ENCODE results near the gene CRACR2A. TPM values are rescaled to one million over a fixed set of nuclear protein-coding genes. Genes with fewer than 3 reads are reported as not detected.

CRACR2A gene
- total and polyA plus RNA-seq, 4 donors = 1.4 to 10.2 (median 5.5) TPM

DNA sequence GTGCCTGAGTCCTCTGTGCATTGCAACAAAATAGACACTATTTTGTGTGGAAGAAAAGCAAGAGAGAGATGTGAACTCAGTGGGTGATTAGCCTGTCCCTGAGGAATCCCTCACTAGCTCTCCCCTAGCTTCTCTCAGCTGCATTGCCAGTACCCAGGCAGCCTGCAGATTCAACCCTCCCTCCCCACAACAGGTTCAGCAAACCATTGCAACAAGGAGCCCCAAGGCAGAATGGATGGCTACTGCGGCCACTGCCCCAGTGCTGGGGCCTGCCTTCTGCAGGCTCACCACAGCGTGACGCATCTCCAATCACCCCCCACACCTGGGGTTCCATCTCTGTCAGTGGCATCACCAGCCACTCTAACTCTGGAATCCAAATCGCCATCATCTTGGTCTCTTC lies 2.3 kb downstream of the CRACR2A start:
- H3K9ac ChIP-seq (ENCODE audit: insufficient read depth in 1 of 2, low read length in 2 of 2) = no peak overlapping the region
- H3K9me3 ChIP-seq (ENCODE audit: control insufficient read depth in 4 of 4, insufficient read depth in 3 of 4, low read length in 3 of 4) = peaks cover 0 to 2% (median 0%) of the 10 kb centered on the region in 4 donors
- 92 to 96% methylated on average over 3 of the region's 4 CpGs for WGBS, 2 donors
- H3K4me3 ChIP-seq = no peak overlapping the region
- H3K36me3 ChIP-seq (ENCODE audit: control insufficient read depth in 4 of 4, insufficient read depth in 4 of 4, low read length in 4 of 4) = no peaks in the 10 kb centered on the region
- DNase-seq (no peak), ATAC-seq (ENCODE audit: insufficient read depth, low FRiP score) (no peak)
- peaks cover 0 to 15% (median 6%) of the 10 kb centered on the region in 5 donors for H3K4me1 ChIP-seq (ENCODE audit: control insufficient read depth in 5 of 5, insufficient read depth in 5 of 5, low read length in 5 of 5)
- no peak overlapping the region for H3K27ac ChIP-seq (ENCODE audit: low read depth in 1 of 2, low read length in 1 of 2)
- TF ChIP-seq, protein P1, sequence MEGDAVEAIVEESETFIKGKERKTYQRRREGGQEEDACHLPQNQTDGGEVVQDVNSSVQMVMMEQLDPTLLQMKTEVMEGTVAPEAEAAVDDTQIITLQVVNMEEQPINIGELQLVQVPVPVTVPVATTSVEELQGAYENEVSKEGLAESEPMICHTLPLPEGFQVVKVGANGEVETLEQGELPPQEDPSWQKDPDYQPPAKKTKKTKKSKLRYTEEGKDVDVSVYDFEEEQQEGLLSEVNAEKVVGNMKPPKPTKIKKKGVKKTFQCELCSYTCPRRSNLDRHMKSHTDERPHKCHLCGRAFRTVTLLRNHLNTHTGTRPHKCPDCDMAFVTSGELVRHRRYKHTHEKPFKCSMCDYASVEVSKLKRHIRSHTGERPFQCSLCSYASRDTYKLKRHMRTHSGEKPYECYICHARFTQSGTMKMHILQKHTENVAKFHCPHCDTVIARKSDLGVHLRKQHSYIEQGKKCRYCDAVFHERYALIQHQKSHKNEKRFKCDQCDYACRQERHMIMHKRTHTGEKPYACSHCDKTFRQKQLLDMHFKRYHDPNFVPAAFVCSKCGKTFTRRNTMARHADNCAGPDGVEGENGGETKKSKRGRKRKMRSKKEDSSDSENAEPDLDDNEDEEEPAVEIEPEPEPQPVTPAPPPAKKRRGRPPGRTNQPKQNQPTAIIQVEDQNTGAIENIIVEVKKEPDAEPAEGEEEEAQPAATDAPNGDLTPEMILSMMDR (IDR thresholded peaks at IDR 0.05; ENCODE audit: control extremely low read depth, extremely low read depth) = no peak
- H3K27me3 ChIP-seq (ENCODE audit: control insufficient read depth in 3 of 3, insufficient read depth in 3 of 3, low read length in 2 of 3) = no peaks in the 10 kb centered on the region

DNA sequence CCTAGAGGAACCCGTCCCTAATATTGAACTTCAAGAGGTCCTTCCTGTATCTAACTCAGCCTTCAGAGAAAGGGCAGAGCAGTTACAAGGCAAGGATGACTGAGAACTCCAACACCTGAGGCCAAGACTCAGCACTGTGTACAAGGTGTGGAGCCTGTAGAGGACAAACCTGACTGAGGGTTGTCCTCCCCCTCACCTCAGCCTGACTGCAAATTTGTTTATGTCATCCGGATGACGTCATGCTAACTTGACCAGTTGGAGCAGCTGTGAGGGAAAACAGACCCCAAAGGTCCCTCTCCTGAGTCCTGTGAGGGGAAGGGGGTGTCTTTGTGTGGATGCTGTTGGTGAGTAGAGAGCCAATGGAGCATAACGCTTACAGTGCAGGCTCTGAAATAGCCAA lies 4.3 kb downstream of the CRACR2A start:
- H3K27ac ChIP-seq (ENCODE audit: low read depth in 1 of 2, low read length in 1 of 2) = no peak overlapping the region
- WGBS, 2 donors = 69 to 83% methylated on average over 4 of the region's 4 CpGs
- no peak for ATAC-seq (ENCODE audit: insufficient read depth, low FRiP score)
- DNase-seq = no peak
- no peak overlapping the region for H3K4me3 ChIP-seq
- H3K9ac ChIP-seq (ENCODE audit: insufficient read depth in 1 of 2, low read length in 2 of 2) = no peak overlapping the region
- TF ChIP-seq, protein P1 (IDR thresholded peaks at IDR 0.05; ENCODE audit: control extremely low read depth, extremely low read depth) = no peak
- H3K36me3 ChIP-seq (ENCODE audit: control insufficient read depth in 4 of 4, insufficient read depth in 4 of 4, low read length in 4 of 4) = no peaks in the 10 kb centered on the region
- peaks cover 2 to 12% (median 6%) of the 10 kb centered on the region in 5 donors for H3K4me1 ChIP-seq (ENCODE audit: control insufficient read depth in 5 of 5, insufficient read depth in 5 of 5, low read length in 5 of 5)
- H3K27me3 ChIP-seq (ENCODE audit: control insufficient read depth in 3 of 3, insufficient read depth in 3 of 3, low read length in 2 of 3) = no peaks in the 10 kb centered on the region
- peaks cover 0 to 2% (median 0%) of the 10 kb centered on the region in 4 donors for H3K9me3 ChIP-seq (ENCODE audit: control insufficient read depth in 4 of 4, insufficient read depth in 3 of 4, low read length in 3 of 4)

DNA sequence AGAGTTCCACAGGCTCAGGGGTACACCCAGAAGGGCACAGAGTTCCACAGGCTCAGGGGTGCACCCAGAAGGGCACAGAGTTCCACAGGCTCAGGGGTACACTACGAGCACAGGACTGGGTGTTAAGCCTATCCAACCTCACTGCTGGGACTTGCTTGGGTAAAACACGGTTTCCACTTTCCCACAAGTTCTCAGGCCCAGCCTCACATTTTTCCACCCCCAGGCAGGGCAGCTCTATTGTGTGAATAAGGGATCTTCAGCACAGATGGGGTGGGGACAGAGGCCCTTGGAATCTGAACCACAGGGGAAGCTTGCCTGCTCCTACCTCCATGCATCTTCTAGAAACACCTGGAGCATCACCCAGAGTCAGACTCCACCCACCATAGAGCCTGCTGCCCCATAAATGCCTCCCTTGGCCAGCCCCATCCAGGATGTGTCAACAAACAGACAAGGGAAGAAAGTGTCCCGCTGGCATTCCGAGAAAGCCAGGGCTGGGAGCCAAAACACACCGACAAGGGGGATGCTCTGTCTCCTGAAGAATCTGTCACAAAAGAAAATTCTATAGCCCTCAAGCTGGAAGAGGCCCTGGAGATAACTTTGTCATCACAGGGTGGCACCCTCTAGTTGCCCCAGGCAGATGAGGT lies 4.8 kb downstream of the CRACR2A start:
- no peak overlapping the region for H3K27ac ChIP-seq (ENCODE audit: low read depth in 1 of 2, low read length in 1 of 2)

More for the DNA sequence above, 4.8 kb downstream of the CRACR2A start:
- Histone ChIP-seq H3K36me3 (ENCODE audit: control insufficient read depth in 4 of 4, insufficient read depth in 4 of 4, low read length in 4 of 4) (no peaks in the 10 kb centered on the region), H3K27me3 (ENCODE audit: control insufficient read depth in 3 of 3, insufficient read depth in 3 of 3, low read length in 2 of 3) (no peaks in the 10 kb centered on the region), H3K9ac (ENCODE audit: insufficient read depth in 1 of 2, low read length in 2 of 2) (no peak overlapping the region), H3K4me3 (no peak overlapping the region), H3K4me1 (ENCODE audit: control insufficient read depth in 5 of 5, insufficient read depth in 5 of 5, low read length in 5 of 5) (peaks cover 0 to 9% (median 6%) of the 10 kb centered on the region in 5 donors), H3K9me3 (ENCODE audit: control insufficient read depth in 4 of 4, insufficient read depth in 3 of 4, low read length in 3 of 4) (peaks cover 0 to 2% (median 0%) of the 10 kb centered on the region in 4 donors)
- ATAC-seq (ENCODE audit: insufficient read depth, low FRiP score) (no peak), DNase-seq (no peak)
- WGBS, 2 donors = 63 to 69% methylated on average over 5 of the region's 5 CpGs
- TF ChIP-seq, protein P1 (IDR thresholded peaks at IDR 0.05; ENCODE audit: control extremely low read depth, extremely low read depth) = no peak
